GM21825 (cell line): ENCODE data around the gene SNAP29.
"Not testable (repeated sequence)": the region's sequence is repeated elsewhere in the genome, so short reads cannot be mapped to it uniquely, and the experiment has no call there.

Experiments used
- ATAC-seq: cut with Tn5 transposase; IDR thresholded peaks from one replicate; pipeline ENCODE4 v1.9.1; 2021; ENCODE audit warnings: mild to moderate bottlenecking, moderate library complexity; ENCODE audit not compliant: unreplicated experiment

The SNAP29 gene

GRCh38 chr22:20858615-20859416 lies at the start of gene SNAP29, which contains the start of gene PI4KA:
Gene SNAP29, plus strand, starts transcription at chr22:20859007. Its CDS starts 104 bp downstream, at chr22:20859111.
Gene PI4KA, minus strand, starts transcription at chr22:20858811. Its CDS starts 86 bp downstream, at chr22:20858725.
- ATAC-seq: peak; percentile 87

GRCh38 chr22:20809538-20810185 lies 49.1 kb upstream of the SNAP29 start:
- no peak for ATAC-seq

GRCh38 chr22:20810645-20811044 lies 48.2 kb upstream of the SNAP29 start:
- no peak for ATAC-seq

- no peak for ATAC-seq
Measured at GRCh38 chr22:20811171-20811570, 47.6 kb upstream of the SNAP29 start.

GRCh38 chr22:20811971-20812660 lies 46.7 kb upstream of the SNAP29 start:
- no peak for ATAC-seq

- no peak for ATAC-seq
Measured at GRCh38 chr22:20813056-20813455, 45.8 kb upstream of the SNAP29 start.

- no peak for ATAC-seq
Measured at GRCh38 chr22:20814221-20814808, 44.5 kb upstream of the SNAP29 start.

GRCh38 chr22:20815477-20816050 lies 43.2 kb upstream of the SNAP29 start:
- no peak for ATAC-seq

- no peak for ATAC-seq
Measured at GRCh38 chr22:20816559-20816958, 42.2 kb upstream of the SNAP29 start.

GRCh38 chr22:20818471-20818870 lies 40.3 kb upstream of the SNAP29 start:
- no peak for ATAC-seq

GRCh38 chr22:20819471-20819870 lies 39.3 kb upstream of the SNAP29 start:
- no peak for ATAC-seq

GRCh38 chr22:20821717-20822239 lies 37.0 kb upstream of the SNAP29 start:
- ATAC-seq: not testable (repeated sequence)

GRCh38 chr22:20822240-20822639 lies 36.6 kb upstream of the SNAP29 start:
- ATAC-seq: no peak

- ATAC-seq: no peak
Measured at GRCh38 chr22:20823264-20823663, 35.5 kb upstream of the SNAP29 start.

- ATAC-seq: not testable (repeated sequence)
Measured at GRCh38 chr22:20825216-20825615, 33.6 kb upstream of the SNAP29 start.

GRCh38 chr22:20825624-20826023 lies 33.2 kb upstream of the SNAP29 start:
- ATAC-seq: no peak

- ATAC-seq: not testable (repeated sequence)
Measured at GRCh38 chr22:20826373-20827152, 32.2 kb upstream of the SNAP29 start.

GRCh38 chr22:20829491-20830134 lies 29.2 kb upstream of the SNAP29 start:
- ATAC-seq: no peak

GRCh38 chr22:20833225-20833665 lies 25.6 kb upstream of the SNAP29 start:
- ATAC-seq: no peak
